A549 (cell line): ENCODE data around the gene TREX2. TPM values are rescaled to one million over a fixed set of nuclear protein-coding genes. Genes with fewer than 3 reads are reported as not detected.
A peak's percentile ranks its signal among the peaks of the same experiment; 100 is the strongest.

Source experiments
- ATAC-seq, 2 experiments: fragments of 200-7000 bp in 1 of 2; fragments of >200 bp in 1 of 2; cut with Nextera tagmentation in 1 of 2; cut with Tn5 transposase in 1 of 2; 3 replicates each; pipeline versions ENCODE4 v1.8.0 to v1.9.1; 2018 to 2020; ENCODE audit warnings: mild to moderate bottlenecking in 1 of 2, moderate library complexity in 1 of 2
- CTCF ChIA-PET: fragments of 300-600 bp; sonication (Branson Sonifier 250); formaldehyde crosslinking; extraction: SDS; loops from one replicate; lab custom pipeline; 2021; ENCODE audit warnings: antibody characterized with exemption, inconsistent platforms; lab: Yijun Ruan, JAX
- POLR2A ChIA-PET: fragments of 350-600 bp; formaldehyde crosslinking; extraction: SDS; loops from one replicate; lab custom pipeline; 2021; ENCODE audit warnings: antibody characterized with exemption, inconsistent platforms; lab: Yijun Ruan, JAX
- DNase-seq, 2 experiments: peaks; one replicate each; pipeline versions ENCODE4 v3.0.0 to v3.0.0-alpha.2; 2011 to 2016; ENCODE audit warnings: low read depth in 1 of 2, low spot score in 1 of 2
- FAIRE-seq: peaks from 2 replicates; lab custom pipeline; 2011; peaks lifted over from hg19 to GRCh38; lab: Jason Lieb, UNC
- H3K27ac ChIP-seq, 2 experiments: fragments of >200 bp; sonication (Bioruptor Twin); formaldehyde crosslinking; 3 replicates each; pipeline ENCODE4 v1.5.1; 2016 to 2017
- H3K4me1 ChIP-seq: fragments of >200 bp; sonication (Bioruptor Twin); formaldehyde crosslinking; 3 replicates; pipeline ENCODE4 v1.6.1; 2016
- H3K4me2 ChIP-seq: fragments of >200 bp; sonication (Bioruptor Twin); formaldehyde crosslinking; 3 replicates; pipeline ENCODE4 v1.6.1; 2016
- H3K4me3 ChIP-seq: fragments of >200 bp; sonication (Bioruptor Twin); formaldehyde crosslinking; 3 replicates; pipeline ENCODE4 v1.5.1; 2016
- H3K9me3 ChIP-seq: fragments of >200 bp; sonication (Bioruptor Twin); formaldehyde crosslinking; 3 replicates; pipeline ENCODE4 v1.6.1; 2016
- ATOH8 ChIP-seq: fragments of 250-450 bp; sonication (Bioruptor Pico); IDR thresholded peaks from 2 replicates; pipeline ENCODE4 v1.5.0; 2020; ENCODE audit warnings: low read depth, mild to moderate bottlenecking, moderate library complexity
- BHLHE40 ChIP-seq: IDR thresholded peaks from 2 replicates; pipeline ENCODE4 v1.6.1; 2012; ENCODE audit warnings: low read depth, low read length, inconsistent platforms
- CHD4 ChIP-seq: fragments of 200-600 bp; sonication (generic); IDR thresholded peaks from 2 replicates; pipeline ENCODE4 v1.6.1; 2016; ENCODE audit warnings: antibody characterized with exemption, mild to moderate bottlenecking, borderline replicate concordance
- CTCF ChIP-seq: fragments of >200 bp; sonication (Bioruptor Twin); formaldehyde crosslinking; IDR thresholded peaks from 3 replicates; pipeline ENCODE4 v1.5.1; 2016
- ESRRA ChIP-seq: fragments of 150-350 bp; IDR thresholded peaks from 2 replicates; pipeline ENCODE4 v1.6.1; 2014; ENCODE audit warnings: mild to moderate bottlenecking, low read length, borderline replicate concordance
- FOSB ChIP-seq: fragments of 250-450 bp; sonication (Bioruptor Pico); IDR thresholded peaks from 2 replicates; pipeline ENCODE4 v1.5.0; 2020; ENCODE audit warnings: mild to moderate bottlenecking, moderate library complexity
- FOSL2 ChIP-seq, 2 experiments: fragments of 450-650 bp in 1 of 2; fragments of >200 bp in 1 of 2; sonication (Bioruptor Twin) in 1 of 2; formaldehyde crosslinking; IDR thresholded peaks; 2 replicates each; pipeline versions ENCODE4 v1.5.0 to v1.6.1; 2016 to 2020; ENCODE audit warnings: mild to moderate bottlenecking in 1 of 2, moderate library complexity in 1 of 2
- FOXS1 ChIP-seq: fragments of 250-450 bp; sonication (Bioruptor Pico); IDR thresholded peaks from 2 replicates; pipeline ENCODE4 v1.5.0; 2020; ENCODE audit warnings: mild to moderate bottlenecking, moderate library complexity
- HES2 ChIP-seq: fragments of >200 bp; sonication (Bioruptor Twin); formaldehyde crosslinking; IDR thresholded peaks from 2 replicates; pipeline ENCODE4 v1.6.1; 2016
- HEYL ChIP-seq: fragments of 250-450 bp; sonication (Bioruptor Pico); IDR thresholded peaks from 2 replicates; pipeline ENCODE4 v1.8.0; 2021; ENCODE audit warnings: mild to moderate bottlenecking, moderate library complexity
- HOXB13 ChIP-seq: fragments of 250-450 bp; sonication (Bioruptor Pico); IDR thresholded peaks from 2 replicates; pipeline ENCODE4 v1.5.0; 2020; ENCODE audit warnings: low read depth, mild to moderate bottlenecking, moderate library complexity
- JUN ChIP-seq, 2 experiments: fragments of >200 bp; sonication (Bioruptor Twin); formaldehyde crosslinking; IDR thresholded peaks; 2 replicates in 1 of 2; 3 replicates in 1 of 2; pipeline ENCODE4 v1.6.1; 2016 to 2017
- JUNB ChIP-seq: fragments of >200 bp; sonication (Bioruptor Twin); formaldehyde crosslinking; IDR thresholded peaks from 2 replicates; pipeline ENCODE4 v1.6.1; 2016
- POLR2A ChIP-seq: IDR thresholded peaks from 2 replicates; pipeline ENCODE4 v1.6.1; 2012; ENCODE audit warnings: mild to moderate bottlenecking, low read length
- RAD21 ChIP-seq, 2 experiments: fragments of >200 bp in 1 of 2; sonication (Bioruptor Twin) in 1 of 2; formaldehyde crosslinking in 1 of 2; IDR thresholded peaks in 1 of 2; conservative IDR thresholded peaks in 1 of 2; 2 replicates in 1 of 2; 3 replicates in 1 of 2; pipeline ENCODE4 v1.6.1; 2012 to 2018; ENCODE audit warnings: inconsistent platforms in 1 of 2
- REST ChIP-seq: fragments of 200-600 bp; sonication (generic); IDR thresholded peaks from 2 replicates; pipeline ENCODE4 v1.6.1; 2016; ENCODE audit warnings: antibody characterized with exemption, mild to moderate bottlenecking, moderate library complexity
- SMC3 ChIP-seq: fragments of >200 bp; sonication (Bioruptor Twin); formaldehyde crosslinking; IDR thresholded peaks from 3 replicates; pipeline ENCODE4 v1.6.1; 2018; ENCODE audit warnings: inconsistent platforms
- SREBF2 ChIP-seq: fragments of 450-650 bp; IDR thresholded peaks from 2 replicates; pipeline ENCODE4 v1.6.1; 2014; ENCODE audit warnings: mild to moderate bottlenecking, moderate library complexity
- TFCP2L1 ChIP-seq: fragments of 250-450 bp; sonication (Bioruptor Pico); IDR thresholded peaks from 2 replicates; pipeline ENCODE4 v1.5.0; 2021; ENCODE audit warnings: mild to moderate bottlenecking
- TP53 ChIP-seq: fragments of 250-450 bp; sonication (Bioruptor Pico); IDR thresholded peaks from 2 replicates; pipeline ENCODE4 v1.5.0; 2021; ENCODE audit warnings: mild to moderate bottlenecking, moderate library complexity
- ZSCAN20 ChIP-seq: fragments of 250-450 bp; sonication (Bioruptor Pico); IDR thresholded peaks from 2 replicates; pipeline ENCODE4 v1.8.0; 2022; ENCODE audit warnings: mild to moderate bottlenecking, moderate library complexity
- WGBS: methylation state at CpG from one replicate; pipeline ENCODE4 v1.1.6; 2017; ENCODE audit errors: missing lambda C conversion rate; 5-methylcytosine and 5-hydroxymethylcytosine counted together
- polyA plus RNA-seq, 4 experiments: library from polyadenylated mRNA; depleted of rRNA in 3 of 4; stranded (reverse); fragments of >200 nt; fragmentation: RNase III in 1 of 4; extraction: RNeasy Plus Mini Kit Qiagen cat#74134 plus additional on column Dnase treatment in 1 of 4; gene quantifications; 2 replicates in 3 of 4; 3 replicates in 1 of 4; pipeline ENCODE4 v1.2.3, GENCODE V29; 2011 to 2017
- TF ChIP-seq, protein P1 (sequence below): fragments of >200 bp; sonication (Bioruptor Twin); formaldehyde crosslinking; IDR thresholded peaks from 3 replicates; pipeline ENCODE4 v1.6.1; 2016
- TF ChIP-seq, protein P2 (sequence below): IDR thresholded peaks from 2 replicates; pipeline ENCODE4 v1.6.1; 2012

TREX2 gene
- polyA plus RNA-seq, 2 of the 4 experiments (the other 2 are of a cell fraction), result 0.27 to 0.99 TPM

DNA sequence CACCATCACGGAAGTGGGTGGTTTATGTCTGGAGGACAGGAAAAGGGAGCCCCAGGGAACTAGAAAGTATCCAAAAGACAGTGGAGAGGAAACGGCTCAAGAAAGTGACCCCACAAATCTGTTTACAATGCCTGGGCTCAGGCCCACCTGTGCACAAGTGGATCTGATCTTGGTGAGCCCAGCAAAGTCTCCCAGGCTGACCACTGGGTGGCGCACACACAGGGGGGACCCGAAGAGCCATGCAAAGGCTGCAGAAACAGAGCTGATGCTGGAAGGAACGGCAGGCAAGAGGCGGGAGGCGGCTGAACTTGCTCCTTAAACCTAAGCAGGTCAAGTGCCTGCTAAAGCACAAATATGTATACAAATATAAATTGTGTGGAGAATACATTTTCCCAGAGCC lies 15.0 kb upstream of the TREX2 start:
- CTCF ChIA-PET, result interaction anchor here (0.6 to 4.8 kb wide), 30 partner anchors 8 to 1350 kb away, joined by 3 to 66 read pairs (median 4); partner anchors contain the start of gene HAUS7
- no peak overlapping the region for H3K4me3 ChIP-seq
- H3K27ac ChIP-seq, result no peak overlapping the region
- 26% methylated on average over 7 of the region's 7 CpGs for WGBS
- TF ChIP-seq HES2 (no peak), HEYL (CRISPR knock-in tag) (no peak), JUN (IDR thresholded peaks at IDR 0.05) (no peak), CHD4 (no peak), BHLHE40 (no peak), JUNB (no peak), TP53 (no peak), TFCP2L1 (CRISPR knock-in tag) (no peak), ESRRA (no peak), HOXB13 (CRISPR knock-in tag) (no peak), POLR2A (no peak), SREBF2 (no peak), CTCF (peak; percentile 59), REST (no peak), FOSB (CRISPR knock-in tag) (no peak), ATOH8 (no peak), ZSCAN20 (CRISPR knock-in tag) (no peak), FOSL2 (IDR thresholded peaks at IDR 0.05) (no peak), FOSL2 (CRISPR knock-in tag; IDR thresholded peaks at IDR 0.05) (no peak), RAD21 (conservative IDR thresholded peaks at IDR 0.05 in 1 of 2, IDR thresholded peaks at IDR 0.05 in 1 of 2) (peak; percentile 25 to 49; a peak in 3 of 5 replicates), FOXS1 (CRISPR knock-in tag) (no peak), SMC3 (peak; percentile 58)
- TF ChIP-seq, protein P1, sequence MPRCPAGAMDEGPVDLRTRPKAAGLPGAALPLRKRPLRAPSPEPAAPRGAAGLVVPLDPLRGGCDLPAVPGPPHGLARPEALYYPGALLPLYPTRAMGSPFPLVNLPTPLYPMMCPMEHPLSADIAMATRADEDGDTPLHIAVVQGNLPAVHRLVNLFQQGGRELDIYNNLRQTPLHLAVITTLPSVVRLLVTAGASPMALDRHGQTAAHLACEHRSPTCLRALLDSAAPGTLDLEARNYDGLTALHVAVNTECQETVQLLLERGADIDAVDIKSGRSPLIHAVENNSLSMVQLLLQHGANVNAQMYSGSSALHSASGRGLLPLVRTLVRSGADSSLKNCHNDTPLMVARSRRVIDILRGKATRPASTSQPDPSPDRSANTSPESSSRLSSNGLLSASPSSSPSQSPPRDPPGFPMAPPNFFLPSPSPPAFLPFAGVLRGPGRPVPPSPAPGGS, result no peak
- TF ChIP-seq, protein P2, sequence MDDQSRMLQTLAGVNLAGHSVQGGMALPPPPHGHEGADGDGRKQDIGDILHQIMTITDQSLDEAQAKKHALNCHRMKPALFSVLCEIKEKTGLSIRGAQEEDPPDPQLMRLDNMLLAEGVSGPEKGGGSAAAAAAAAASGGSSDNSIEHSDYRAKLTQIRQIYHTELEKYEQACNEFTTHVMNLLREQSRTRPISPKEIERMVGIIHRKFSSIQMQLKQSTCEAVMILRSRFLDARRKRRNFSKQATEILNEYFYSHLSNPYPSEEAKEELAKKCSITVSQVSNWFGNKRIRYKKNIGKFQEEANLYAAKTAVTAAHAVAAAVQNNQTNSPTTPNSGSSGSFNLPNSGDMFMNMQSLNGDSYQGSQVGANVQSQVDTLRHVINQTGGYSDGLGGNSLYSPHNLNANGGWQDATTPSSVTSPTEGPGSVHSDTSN, result no peak
- TF ChIP-seq, all 56 proteins: peak for 3
- POLR2A ChIA-PET, result interaction anchor here (0.7 to 0.9 kb wide), 2 partner anchors 10 to 435 kb away, joined by 3 to 5 read pairs; partner anchors contain the start of gene HAUS7
- H3K4me2 ChIP-seq, result no peak overlapping the region
- no peaks in the 10 kb centered on the region for H3K4me1 ChIP-seq
- ATAC-seq, result peak; percentile 85 to 93; a peak in 5 of 6 replicates
- H3K9me3 ChIP-seq, result no peaks in the 10 kb centered on the region
- peak; percentile 97 for FAIRE-seq
- DNase-seq, result peak; percentile 62 to 67
